ENCODE results near the gene ATP9A. TPM values are rescaled to one million over a fixed set of nuclear protein-coding genes. Genes with fewer than 3 reads are reported as not detected.

ATP9A gene
- total and polyA plus RNA-seq, 2 of the 8 experiments (the other 6 are each of a cell fraction or from before 2014, with no cell fraction given), result 5.0 to 6.4 TPM

DNA sequence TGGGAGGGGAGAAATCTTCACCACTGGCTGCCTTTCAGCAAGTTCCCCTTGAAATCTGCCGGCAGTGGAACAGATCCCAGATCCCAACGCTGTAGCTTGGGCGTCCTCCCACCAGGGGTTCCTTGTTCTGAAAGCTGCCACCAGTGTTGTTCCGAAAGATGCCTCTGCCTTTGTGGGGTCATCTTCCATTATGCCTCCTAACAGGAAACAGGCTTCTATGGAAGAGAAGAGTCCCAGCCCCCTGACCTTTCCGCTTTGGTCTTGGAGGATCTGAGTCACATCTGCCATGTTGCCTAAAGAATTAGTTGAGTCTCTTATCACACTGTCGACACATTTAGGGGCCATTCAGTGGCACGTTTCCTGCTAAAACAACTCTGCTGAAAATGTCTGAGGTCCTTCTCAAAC lies 168.2 kb downstream of the ATP9A start:
- Histone ChIP-seq H2AK5ac (ENCODE audit: low read depth, low read length) (no peak overlapping the region), H3K27ac (ENCODE audit: low read depth, low read length) (no peak overlapping the region), H3K4me1 (replicated peaks in 1 of 4; ENCODE audit: control insufficient read depth in 3 of 4, insufficient read depth in 4 of 4, low read length in 3 of 4) (peaks cover 0 to 8% (median 2%) of the 10 kb centered on the region in 4 experiments; a peak in 5 of 7 replicates), H3K79me1 (ENCODE audit: low read depth, low read length) (no peaks in the 10 kb centered on the region), H4K5ac (ENCODE audit: insufficient read length, low read depth, low read length) (no peak overlapping the region), H2BK15ac (ENCODE audit: low read length) (no peak overlapping the region), H3K4me2 (ENCODE audit: insufficient read depth in 1 of 2, low read depth in 2 of 2, low read length in 2 of 2) (no peak overlapping the region), H2BK5ac (ENCODE audit: low read depth, low read length) (no peak overlapping the region), H2BK20ac (ENCODE audit: low read length) (no peak overlapping the region), H3K79me2 (ENCODE audit: control insufficient read depth in 1 of 2, insufficient read depth in 2 of 2, low read length in 2 of 2) (no peaks in the 10 kb centered on the region), H4K20me1 (replicated peaks in 1 of 2; ENCODE audit: control insufficient read depth in 1 of 2, insufficient read depth in 2 of 2, low read length in 2 of 2) (no peaks in the 10 kb centered on the region), H3K23ac (ENCODE audit: insufficient read length) (no peak overlapping the region), H3K36me3 (ENCODE audit: control insufficient read depth in 2 of 4, insufficient read depth in 4 of 4, low read length in 3 of 4) (no peaks in the 10 kb centered on the region), H3K9ac (replicated peaks in 1 of 4; ENCODE audit: extremely low read depth in 1 of 4, low read depth in 3 of 4, low read length in 3 of 4) (no peak overlapping the region), H3K56ac (replicated peaks; ENCODE audit: insufficient read length, low read depth, low read length) (no peak overlapping the region), H3K4ac (replicated peaks; ENCODE audit: insufficient read length, low read depth, low read length) (no peak overlapping the region), H4K91ac (replicated peaks; ENCODE audit: insufficient read length, low read length) (no peak overlapping the region), H3K23me2 (ENCODE audit: low read depth, low read length) (no peaks in the 10 kb centered on the region), H3K18ac (ENCODE audit: extremely low read depth, low read length) (no peak overlapping the region), H3K27me3 (replicated peaks in 1 of 4; ENCODE audit: control insufficient read depth in 3 of 4, extremely low read depth in 1 of 4, insufficient read depth in 3 of 4, low read length in 3 of 4) (no peaks in the 10 kb centered on the region), H3K9me3 (ENCODE audit: insufficient read depth in 2 of 2, low read depth in 1 of 2, low read length in 1 of 2) (no peaks in the 10 kb centered on the region), H2BK12ac (ENCODE audit: low read depth, low read length) (no peak overlapping the region), H2BK120ac (replicated peaks; ENCODE audit: low read depth, low read length) (no peak overlapping the region), H3K4me3 (ENCODE audit: extremely low read depth in 1 of 4, insufficient read depth in 2 of 4, low read depth in 3 of 4, low read length in 4 of 4) (no peak overlapping the region), H3K14ac (ENCODE audit: insufficient read length) (no peak overlapping the region), H4K8ac (ENCODE audit: extremely low read depth, insufficient read depth, low read length) (no peak overlapping the region), H2AFZ (ENCODE audit: low read length) (no peak overlapping the region)
- ChIA-PET CTCF (ENCODE audit: partially characterized antibody) (interaction anchor here (0.9 to 2.6 kb wide), 10 partner anchors 11 to 619 kb away, joined by 3 to 13 read pairs (median 4); no protein-coding TSS in a partner anchor), POLR2A (ENCODE audit: partially characterized antibody) (no interaction called here)
- FAIRE-seq (no peak), DNase-seq (ENCODE audit: low read depth in 1 of 2, low spot score in 2 of 2) (no peak)
- WGBS, 2 experiments (ENCODE audit: extremely low coverage in 1 of 2, insufficient coverage in 1 of 2, insufficient read length in 1 of 2, insufficient replicate concordance in 2 of 2, low coverage in 1 of 2, low lambda C conversion rate in 2 of 2, missing lambda C conversion rate in 1 of 2), result 84% methylated on average over 7 of the region's 7 CpGs; no CpG with 5 or more reads in 1 of the 2 experiments
- TF ChIP-seq TCF12 (IDR thresholded peaks at IDR 0.05; ENCODE audit: low read depth, low read length) (no peak), KDM5A (IDR thresholded peaks at IDR 0.05; ENCODE audit: low read length) (no peak), ASH2L (IDR thresholded peaks at IDR 0.05; ENCODE audit: low read length) (no peak), GABPA (IDR thresholded peaks at IDR 0.05; ENCODE audit: borderline replicate concordance, insufficient read depth, low read length) (no peak), TEAD4 (IDR thresholded peaks at IDR 0.05; ENCODE audit: low read depth, low read length) (no peak), RFX5 (IDR thresholded peaks at IDR 0.05; ENCODE audit: borderline replicate concordance, low read depth, low read length) (no peak), SAP30 (IDR thresholded peaks at IDR 0.05; ENCODE audit: insufficient read depth, insufficient replicate concordance, low read length) (no peak), ZNF274 (IDR thresholded peaks at IDR 0.05; ENCODE audit: borderline replicate concordance, extremely low read depth, low read length) (no peak), HDAC6 (IDR thresholded peaks at IDR 0.05; ENCODE audit: low read depth, low read length) (no peak), JUN (IDR thresholded peaks at IDR 0.05; ENCODE audit: low read depth, low read length) (no peak)
- TF ChIP-seq, protein P1, sequence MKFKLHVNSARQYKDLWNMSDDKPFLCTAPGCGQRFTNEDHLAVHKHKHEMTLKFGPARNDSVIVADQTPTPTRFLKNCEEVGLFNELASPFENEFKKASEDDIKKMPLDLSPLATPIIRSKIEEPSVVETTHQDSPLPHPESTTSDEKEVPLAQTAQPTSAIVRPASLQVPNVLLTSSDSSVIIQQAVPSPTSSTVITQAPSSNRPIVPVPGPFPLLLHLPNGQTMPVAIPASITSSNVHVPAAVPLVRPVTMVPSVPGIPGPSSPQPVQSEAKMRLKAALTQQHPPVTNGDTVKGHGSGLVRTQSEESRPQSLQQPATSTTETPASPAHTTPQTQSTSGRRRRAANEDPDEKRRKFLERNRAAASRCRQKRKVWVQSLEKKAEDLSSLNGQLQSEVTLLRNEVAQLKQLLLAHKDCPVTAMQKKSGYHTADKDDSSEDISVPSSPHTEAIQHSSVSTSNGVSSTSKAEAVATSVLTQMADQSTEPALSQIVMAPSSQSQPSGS (IDR thresholded peaks at IDR 0.05; ENCODE audit: low read length), result no peak
- TF ChIP-seq, protein P2, sequence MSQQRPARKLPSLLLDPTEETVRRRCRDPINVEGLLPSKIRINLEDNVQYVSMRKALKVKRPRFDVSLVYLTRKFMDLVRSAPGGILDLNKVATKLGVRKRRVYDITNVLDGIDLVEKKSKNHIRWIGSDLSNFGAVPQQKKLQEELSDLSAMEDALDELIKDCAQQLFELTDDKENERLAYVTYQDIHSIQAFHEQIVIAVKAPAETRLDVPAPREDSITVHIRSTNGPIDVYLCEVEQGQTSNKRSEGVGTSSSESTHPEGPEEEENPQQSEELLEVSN (IDR thresholded peaks at IDR 0.05), result no peak

Measured in H1 (cell line).